Measurements from ENCODE around the gene SLC29A2.

The SLC29A2 gene

DNA sequence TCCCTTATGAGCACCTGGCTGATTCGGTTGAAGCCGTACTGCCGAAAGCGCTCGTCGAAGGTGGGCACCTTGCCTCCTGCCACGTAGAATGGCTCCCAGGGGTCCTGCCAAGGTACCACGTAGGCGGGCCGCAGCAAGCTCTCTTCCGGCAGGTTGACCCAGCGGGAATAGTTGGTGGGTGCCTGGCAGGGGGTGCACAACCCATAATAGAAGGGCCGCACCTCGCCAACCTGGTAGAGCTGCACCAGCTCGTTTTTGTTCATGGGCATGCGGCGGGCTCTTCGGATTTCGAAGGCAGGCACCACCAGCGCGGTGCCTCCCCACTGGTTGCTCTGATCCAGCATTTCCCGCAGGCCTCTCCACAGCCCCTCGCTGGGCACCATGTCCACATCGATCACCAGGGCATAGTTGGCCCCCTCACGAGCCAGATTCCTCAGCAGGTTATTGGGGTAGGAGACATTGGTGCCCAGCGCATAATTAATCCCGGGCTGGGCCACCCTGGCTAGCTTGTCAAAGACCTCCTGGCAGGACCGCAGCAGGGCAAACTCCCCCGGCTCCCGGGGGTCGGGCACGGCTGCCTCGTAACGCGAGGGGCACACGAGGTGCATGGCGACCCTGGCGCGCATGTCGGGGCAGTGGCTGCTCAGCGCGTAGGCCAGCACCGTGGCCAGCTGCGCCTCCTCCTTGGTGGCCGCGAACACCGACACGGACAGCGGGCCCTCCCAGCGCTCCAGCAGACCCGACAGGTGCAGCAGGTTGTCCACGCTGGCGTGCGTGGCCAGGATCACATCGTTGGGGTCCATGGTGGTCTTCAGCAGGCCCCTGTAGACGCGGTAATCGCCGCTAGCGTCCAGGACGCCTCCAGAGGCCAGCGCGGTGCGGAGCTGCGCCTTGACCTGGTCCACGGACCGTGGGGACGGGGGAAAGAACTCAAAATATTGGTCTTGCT, 24.8 kb downstream of the SLC29A2 start:
- no peak for DNase-seq

- no peak for DNase-seq
Measured at GRCh38 chr11:66345316-66345649, 26.3 kb downstream of the SLC29A2 start.

DNA sequence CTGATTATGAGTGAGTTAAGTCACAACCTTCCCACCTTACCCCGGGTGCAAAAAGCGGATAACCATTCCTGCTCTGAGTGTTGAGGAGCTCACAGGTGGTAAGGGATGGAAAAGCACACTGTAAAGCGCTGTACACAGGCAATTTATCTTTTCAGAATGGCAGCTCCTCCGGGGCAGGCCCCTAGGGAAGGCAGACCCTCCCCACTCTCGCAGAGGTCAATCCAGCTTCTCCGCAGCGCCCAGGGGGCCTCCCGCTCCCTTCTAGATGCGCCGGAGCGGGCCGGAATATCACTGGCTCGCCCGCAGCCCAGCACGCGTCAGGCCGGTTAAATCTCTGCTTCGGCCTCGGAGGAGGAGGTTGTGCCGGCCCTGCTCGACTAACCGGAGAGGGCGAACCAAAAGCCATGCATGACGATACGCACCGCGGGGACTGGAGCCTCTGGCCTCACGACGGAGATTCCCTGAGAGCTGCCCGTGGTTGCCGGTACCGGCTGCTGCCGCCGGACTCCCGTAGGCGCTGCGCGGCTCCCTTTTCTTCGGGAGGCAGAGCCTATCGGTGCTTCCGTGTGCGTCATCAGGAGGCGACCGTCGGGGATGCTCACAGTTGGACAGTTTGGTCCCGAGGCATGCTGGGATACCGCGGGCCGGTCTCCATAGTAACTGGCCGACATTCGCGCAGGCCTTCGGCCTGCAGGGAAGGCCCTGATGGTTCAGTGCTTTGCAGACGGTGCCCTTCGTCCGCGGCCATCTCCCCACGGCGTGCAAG, 26.8 kb downstream of the SLC29A2 start, which contains the start of gene BRMS1:
Gene BRMS1 (minus strand): TSS at position 555 of the 766 bp plus-strand sequence. CDS start 2,870 bp downstream, outside the sequence.
- peak; percentile 71 for DNase-seq

DNA sequence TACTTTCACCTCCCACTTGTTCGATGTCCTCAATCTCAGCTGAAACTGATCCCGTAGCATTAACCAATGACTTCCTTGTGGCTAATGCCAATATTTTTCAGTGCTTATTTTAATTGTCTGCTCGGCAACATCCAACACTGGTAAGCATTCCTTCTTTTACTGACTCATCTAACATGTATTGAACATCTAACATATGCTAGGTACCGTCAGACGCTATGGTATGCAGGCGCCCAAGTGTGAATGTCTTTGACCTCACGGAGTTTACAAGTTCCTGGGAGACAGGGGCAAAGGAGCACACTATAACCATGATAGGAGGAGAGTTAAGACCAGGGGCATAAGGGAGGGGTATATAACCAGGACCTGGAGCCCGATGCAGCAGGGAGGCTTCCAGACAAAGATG, 28.4 kb downstream of the SLC29A2 start:
- no peak for DNase-seq

- no peak for DNase-seq
Measured at GRCh38 chr11:66341502-66342126, 29.9 kb downstream of the SLC29A2 start.

- DNase-seq, result no peak
Measured at GRCh38 chr11:66340596-66341501, 30.7 kb downstream of the SLC29A2 start.

- DNase-seq, result no peak
Measured at GRCh38 chr11:66339686-66340483, 31.7 kb downstream of the SLC29A2 start.

DNA sequence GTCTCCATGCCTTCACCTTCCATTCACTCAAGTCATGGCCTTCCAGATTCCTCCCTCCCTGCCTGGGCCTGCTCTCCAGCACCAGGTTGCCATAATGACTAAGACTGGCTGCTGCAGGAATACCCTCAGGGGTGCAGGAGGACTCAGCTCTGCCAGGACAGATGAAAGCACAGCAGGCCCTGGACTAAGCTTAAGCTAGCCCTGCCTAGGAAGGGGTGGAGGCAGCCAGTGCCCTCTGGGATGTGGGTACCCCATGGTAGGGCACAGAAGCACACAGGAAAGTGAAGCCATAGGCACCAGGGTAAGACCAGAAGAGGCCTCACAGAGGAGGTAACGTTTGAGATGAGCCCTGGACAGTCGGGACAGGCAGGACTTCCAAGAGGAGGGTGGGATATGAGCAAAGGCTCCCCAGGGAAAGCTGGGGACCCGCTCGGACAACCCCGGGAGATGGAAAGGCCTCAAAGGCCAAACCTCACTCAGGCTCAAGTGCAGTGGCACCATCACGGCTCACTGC, 32.3 kb downstream of the SLC29A2 start:
- DNase-seq, result no peak

- no peak for DNase-seq
Measured at GRCh38 chr11:66338276-66339161, 33.0 kb downstream of the SLC29A2 start.

GRCh38 chr11:66337103-66337899, 34.3 kb downstream of the SLC29A2 start:
- no peak for DNase-seq

DNA sequence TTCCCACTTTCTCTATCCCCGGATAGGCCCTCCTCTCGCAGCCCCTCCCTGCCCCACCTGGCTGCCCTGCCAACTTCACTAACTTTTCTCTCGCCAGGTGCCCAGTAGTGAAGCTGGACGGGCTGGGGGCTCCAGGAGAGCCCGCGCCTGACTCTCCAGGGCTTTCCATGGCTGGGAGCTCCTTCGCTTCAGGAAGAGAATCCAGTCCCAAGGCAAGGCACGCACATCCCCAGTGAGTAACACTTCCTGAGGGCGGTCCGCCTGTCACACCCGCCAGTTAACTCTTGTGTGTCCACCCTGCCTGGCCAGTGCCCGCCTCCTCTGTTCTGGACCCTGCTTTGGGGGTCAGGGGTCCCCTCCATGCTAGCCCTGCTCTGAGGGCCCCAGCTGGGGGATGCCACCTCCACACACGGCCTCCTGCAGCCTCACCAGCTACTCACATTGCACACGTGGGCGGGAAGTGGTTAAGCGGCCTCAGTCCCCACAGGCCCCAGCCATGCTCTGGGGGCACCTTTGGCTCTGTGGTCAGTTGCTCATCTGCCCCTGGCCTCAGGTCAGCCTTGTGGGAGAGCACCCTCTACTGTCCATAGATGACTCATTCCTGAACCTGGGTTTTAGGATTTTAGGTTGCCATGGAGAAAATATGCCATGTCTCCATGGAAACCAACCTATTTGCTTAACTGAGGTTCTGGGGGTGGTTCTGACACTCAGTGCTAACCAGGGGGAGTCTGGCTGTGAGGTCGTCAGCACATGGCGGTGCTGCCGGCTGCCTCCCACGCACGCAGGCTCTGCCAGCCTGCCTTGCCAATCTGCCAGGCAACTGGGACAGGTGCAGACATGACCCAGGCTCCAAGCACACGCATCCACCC, 35.1 kb downstream of the SLC29A2 start, which contains the start of gene RIN1:
Gene RIN1 (minus strand): TSS at position 201 of the 869 bp plus-strand sequence. CDS start 32 bp downstream, at position 169.
- no peak for DNase-seq

- DNase-seq, result no peak
Measured at GRCh38 chr11:66335531-66336233, 35.9 kb downstream of the SLC29A2 start.

GRCh38 chr11:66334605-66335442, 36.7 kb downstream of the SLC29A2 start:
- DNase-seq, result no peak

DNA sequence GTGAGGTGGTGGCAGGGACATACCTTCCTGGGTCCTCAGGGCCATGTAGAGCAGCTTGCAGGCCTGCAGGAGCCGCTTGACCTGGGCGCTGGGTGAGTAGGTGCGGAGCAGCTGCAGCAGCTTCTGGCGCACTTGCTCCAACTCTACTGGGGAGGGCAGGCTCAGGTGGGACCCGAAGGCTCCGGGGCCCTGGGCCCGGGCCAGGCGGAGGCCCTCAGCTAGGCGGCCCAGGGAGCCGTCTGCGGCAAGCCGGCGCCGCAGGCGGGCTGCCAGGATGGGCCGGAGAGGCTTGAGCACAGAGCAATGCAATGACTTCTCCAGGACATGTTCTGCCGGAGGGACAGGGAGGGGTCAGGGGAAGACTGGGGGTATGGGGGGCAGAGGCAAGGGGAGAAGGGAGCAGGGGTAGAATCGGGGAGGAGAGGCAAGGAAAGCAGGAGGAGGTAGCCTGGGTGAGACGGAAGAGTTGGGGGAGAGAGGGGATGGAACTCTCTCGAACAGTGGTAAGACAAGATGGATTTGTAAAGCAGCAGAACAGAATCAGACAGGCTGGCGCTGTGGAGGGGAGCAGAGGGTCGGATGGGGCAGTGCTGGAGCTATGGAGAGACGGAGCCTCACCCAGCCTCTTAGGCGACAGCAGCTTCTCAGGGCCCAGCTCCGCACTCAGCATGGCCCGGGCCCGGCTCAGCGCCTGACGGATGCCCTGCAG, 37.5 kb downstream of the SLC29A2 start:
- no peak for DNase-seq

DNA sequence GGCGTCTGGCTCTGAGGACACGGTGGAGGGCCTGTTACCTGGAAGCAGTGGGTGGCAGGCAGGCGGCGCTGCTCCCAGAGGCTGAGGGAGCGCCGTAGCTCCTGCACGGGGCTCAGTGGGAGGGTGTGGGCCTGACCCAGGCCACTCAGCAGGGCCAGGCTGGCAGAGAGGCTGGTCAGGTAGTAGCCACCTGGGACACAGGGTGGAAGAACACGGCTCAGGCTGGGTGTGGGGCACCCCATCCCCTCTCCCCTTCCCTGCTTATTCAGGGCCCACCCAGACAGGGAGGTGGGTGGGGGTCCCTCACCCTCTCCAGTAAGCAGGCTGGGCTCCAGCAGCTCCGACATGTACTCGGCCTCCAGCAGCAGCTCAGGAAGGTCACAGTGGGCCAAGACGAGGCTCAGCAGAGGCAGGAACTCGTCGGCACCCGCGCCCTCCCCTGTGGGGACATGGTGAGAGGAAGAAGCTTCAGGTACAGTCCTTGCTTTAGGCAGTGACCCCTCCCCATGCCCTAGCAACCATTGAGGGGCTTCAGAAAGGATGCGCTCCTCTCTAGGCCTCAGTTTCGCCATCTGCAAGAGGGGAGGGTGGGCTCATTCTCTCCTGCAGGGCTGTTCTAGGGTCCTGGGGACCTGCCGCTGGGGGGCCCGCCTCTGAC, 38.2 kb downstream of the SLC29A2 start:
- no peak for DNase-seq
